Endothelial cell of umbilical vein (primary cell): ENCODE measurements around the gene PPP1R2C.

Source experiments
- CTCF ChIP-seq, 2 donors: IDR thresholded peaks; 1 replicate in 1 of 2; 2 replicates in 1 of 2; pipeline ENCODE4 v1.5.1; 2011; ENCODE audit warnings: low read length in 2 of 2, mild to moderate bottlenecking in 2 of 2, moderate library complexity in 2 of 2, control low read depth in 1 of 2, inconsistent platforms in 1 of 2, low read depth in 1 of 2; ENCODE audit not compliant: insufficient read depth in 1 of 2; ENCODE audit errors: extremely low read depth in 1 of 2
- EZH2 ChIP-seq: IDR thresholded peaks from 2 replicates; pipeline ENCODE4 v1.6.1; 2012; ENCODE audit warnings: borderline replicate concordance, low read depth, mild to moderate bottlenecking, moderate library complexity, low read length, inconsistent platforms; ENCODE audit not compliant: severe bottlenecking
- JUN ChIP-seq: IDR thresholded peaks from 2 replicates; pipeline ENCODE4 v1.6.1; 2011; ENCODE audit warnings: borderline replicate concordance, low read depth; ENCODE audit not compliant: insufficient read length, insufficient read depth
- MAX ChIP-seq: IDR thresholded peaks from 2 replicates; pipeline ENCODE4 v1.6.1; 2011; ENCODE audit not compliant: insufficient read depth, insufficient read length
- MYC ChIP-seq: IDR thresholded peaks from one replicate; pipeline ENCODE4 v1.6.1; 2011; ENCODE audit warnings: mild to moderate bottlenecking, low read depth, low read length
- POLR2A ChIP-seq: IDR thresholded peaks from 2 replicates; pipeline ENCODE4 v1.6.1; 2012; ENCODE audit warnings: low read depth, mild to moderate bottlenecking, control low read depth, low read length
- POLR2AphosphoS5 ChIP-seq: IDR thresholded peaks from 2 replicates; pipeline ENCODE4 v1.6.1; 2012; ENCODE audit warnings: low read depth, mild to moderate bottlenecking, control low read depth, low read length, moderate library complexity; ENCODE audit not compliant: insufficient read depth

DNA sequence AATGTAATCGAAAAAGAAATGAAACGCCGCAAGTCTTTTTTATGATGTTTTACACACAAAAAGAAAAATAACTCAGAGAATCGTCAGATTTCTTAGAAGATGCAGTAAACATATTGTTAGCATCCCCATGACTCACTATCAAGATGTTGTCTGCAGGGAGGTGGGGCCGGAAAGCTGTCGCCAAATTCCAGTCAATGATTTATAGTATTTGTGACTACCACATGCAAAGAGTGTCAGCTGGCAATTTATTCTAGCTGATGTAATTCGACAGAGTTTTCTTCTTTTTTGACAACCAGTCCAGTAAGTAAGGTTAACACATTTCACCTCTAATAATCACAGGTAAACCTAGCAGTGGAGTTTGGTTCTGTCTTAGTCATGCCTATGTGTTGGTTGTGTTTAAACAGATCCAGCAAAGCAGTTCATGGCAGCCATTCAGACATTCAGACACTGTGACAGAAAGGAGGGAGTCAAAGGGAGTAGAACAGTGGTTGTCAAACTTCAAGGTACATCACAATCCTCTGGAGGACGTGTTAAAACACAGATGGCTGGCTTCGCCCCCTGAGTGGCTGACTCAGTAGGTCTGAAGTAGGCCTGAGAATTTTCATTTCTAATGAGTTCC is 19.8 kb upstream of the PPP1R2C start:
- TF ChIP-seq CTCF (IDR thresholded peaks at IDR 0.05; ENCODE audit: extremely low read depth in 1 of 2, insufficient read depth in 1 of 2, low read depth in 1 of 2, low read length in 2 of 2) (no peak), POLR2A (no peak), MAX (no peak), POLR2AphosphoS5 (no peak), JUN (no peak), EZH2 (no peak), MYC (no peak)
